ENCODE measurements around the gene FAM234B.

Gene FAM234B

GRCh38 chr12:13093191-13093847 is 49.1 kb downstream of the FAM234B start:
- DNase-seq, result no peak

GRCh38 chr12:13093848-13094220 is 49.7 kb downstream of the FAM234B start:
- no peak for DNase-seq

GRCh38 chr12:13094367-13094766 is 50.2 kb downstream of the FAM234B start:
- DNase-seq, result no peak

GRCh38 chr12:13095266-13095995 is 51.2 kb downstream of the FAM234B start:
- DNase-seq, result no peak

GRCh38 chr12:13097491-13098011 is 53.4 kb downstream of the FAM234B start:
- DNase-seq, result no peak

GRCh38 chr12:13099066-13099843 is 55.1 kb downstream of the FAM234B start:
- no peak for DNase-seq

GRCh38 chr12:13099844-13100604 is 55.8 kb downstream of the FAM234B start:
- DNase-seq, result no peak

- no peak for DNase-seq
Measured at GRCh38 chr12:13100605-13100881, 56.4 kb downstream of the FAM234B start.

- peak; percentile 93 for DNase-seq
Measured at GRCh38 chr12:13100882-13101769, 56.9 kb downstream of the FAM234B start.

- peak; percentile 16 for DNase-seq
Measured at GRCh38 chr12:13101821-13102375, 57.7 kb downstream of the FAM234B start.

GRCh38 chr12:13102461-13103195 is 58.4 kb downstream of the FAM234B start:
- DNase-seq, result no peak

- no peak for DNase-seq
Measured at GRCh38 chr12:13103391-13104033, 59.3 kb downstream of the FAM234B start, which contains the start of gene GSG1. GSG1 (minus strand) TSS chr12:13103667; CDS start chr12:13103512, 155 bp downstream.

GRCh38 chr12:13104409-13104808 is 60.2 kb downstream of the FAM234B start:
- DNase-seq, result no peak

GRCh38 chr12:13105781-13106180 is 61.6 kb downstream of the FAM234B start:
- DNase-seq, result no peak

GRCh38 chr12:13106666-13107065 is 62.5 kb downstream of the FAM234B start:
- DNase-seq, result no peak

GRCh38 chr12:13112968-13113367 is 68.8 kb downstream of the FAM234B start:
- no peak for DNase-seq

GRCh38 chr12:13114251-13115052 is 70.3 kb downstream of the FAM234B start:
- no peak for DNase-seq

- no peak for DNase-seq
Measured at GRCh38 chr12:13116259-13116658, 72.1 kb downstream of the FAM234B start.

- DNase-seq, result no peak
Measured at GRCh38 chr12:13117029-13117428, 72.8 kb downstream of the FAM234B start.
